Measurements from ENCODE around the gene PSMA1. TPM values are rescaled to one million over a fixed set of nuclear protein-coding genes. Genes with fewer than 3 reads are reported as not detected.

Gene PSMA1
- total and polyA plus RNA-seq, 2 of the 13 experiments (the other 11 are each of a cell fraction or from before 2014, with no cell fraction given) = 188 to 229 TPM

DNA sequence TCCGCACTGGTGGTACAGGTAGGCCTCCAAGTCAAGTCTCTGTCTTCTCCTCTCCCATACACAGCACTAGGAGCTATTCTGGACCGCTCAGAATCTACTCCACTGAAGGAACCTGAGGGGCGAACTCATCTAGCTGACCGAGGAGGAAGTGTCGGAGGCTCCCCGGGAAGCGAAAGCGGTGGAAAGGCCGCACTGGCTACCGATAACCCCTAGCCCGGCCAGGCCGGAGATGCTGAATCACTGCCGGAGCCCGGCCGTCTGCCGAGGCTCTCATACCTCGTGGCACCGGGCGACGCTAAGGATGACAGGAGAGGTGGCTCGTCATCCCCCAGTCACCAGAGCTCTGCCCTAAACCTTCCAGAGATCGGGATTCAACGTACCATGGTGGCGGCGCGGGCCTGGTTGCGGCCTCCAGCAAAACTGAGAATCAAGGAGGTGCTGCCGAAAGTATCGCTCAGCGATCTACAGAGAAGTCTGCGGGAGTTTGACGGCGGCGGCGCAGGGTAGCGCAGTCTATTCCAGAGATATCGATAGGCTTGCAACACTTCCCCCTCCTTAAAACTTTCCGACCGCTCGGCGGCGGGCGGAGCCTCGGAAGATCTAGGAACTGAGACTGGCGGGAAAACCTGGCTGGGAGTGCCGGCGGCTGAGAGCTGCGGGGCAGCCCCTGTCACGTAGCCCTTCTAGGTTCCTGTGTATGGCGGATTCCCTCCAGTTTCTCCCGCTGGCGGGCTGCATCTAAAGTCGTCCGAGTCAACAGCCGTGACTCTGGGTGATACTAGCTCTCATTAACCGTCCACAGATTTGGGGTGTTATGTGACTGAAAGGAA lies at the start of gene PSMA1 (continued):
- TF ChIP-seq JUND (CRISPR knock-in tag; IDR thresholded peaks at IDR 0.05) (0 out of 2 replicates have a peak, but pooled peaks have one; percentile 2), RAD21 (CRISPR knock-in tag; IDR thresholded peaks at IDR 0.05) (no peak; the same call in 1 of the 2 replicates), ZNF609 (CRISPR knock-in tag; IDR thresholded peaks at IDR 0.05; ENCODE audit: borderline replicate concordance) (peak; percentile 48; the same call in 1 of the 2 replicates), ZNF574 (CRISPR knock-in tag; IDR thresholded peaks at IDR 0.05) (peak; percentile 83), ZNF558 (CRISPR knock-in tag; IDR thresholded peaks at IDR 0.05; ENCODE audit: borderline replicate concordance) (no peak; the same call in 1 of the 2 replicates), SUZ12 (IDR thresholded peaks at IDR 0.05; ENCODE audit: low read depth, low read length) (no peak), KDM5B (CRISPR knock-in tag; IDR thresholded peaks at IDR 0.05; ENCODE audit: borderline replicate concordance) (peak; percentile 94), GATAD1 (CRISPR knock-in tag; IDR thresholded peaks at IDR 0.05) (peak; percentile 93), ZC3H4 (CRISPR knock-in tag; IDR thresholded peaks at IDR 0.05; ENCODE audit: borderline replicate concordance) (no peak), NFYB (CRISPR knock-in tag; IDR thresholded peaks at IDR 0.05) (no peak; the same call in none of the 2 replicates), ATF5 (CRISPR knock-in tag; IDR thresholded peaks at IDR 0.05; ENCODE audit: low read depth) (0 out of 2 replicates have a peak, but pooled peaks have one; percentile 52)
- TF ChIP-seq, protein P1, sequence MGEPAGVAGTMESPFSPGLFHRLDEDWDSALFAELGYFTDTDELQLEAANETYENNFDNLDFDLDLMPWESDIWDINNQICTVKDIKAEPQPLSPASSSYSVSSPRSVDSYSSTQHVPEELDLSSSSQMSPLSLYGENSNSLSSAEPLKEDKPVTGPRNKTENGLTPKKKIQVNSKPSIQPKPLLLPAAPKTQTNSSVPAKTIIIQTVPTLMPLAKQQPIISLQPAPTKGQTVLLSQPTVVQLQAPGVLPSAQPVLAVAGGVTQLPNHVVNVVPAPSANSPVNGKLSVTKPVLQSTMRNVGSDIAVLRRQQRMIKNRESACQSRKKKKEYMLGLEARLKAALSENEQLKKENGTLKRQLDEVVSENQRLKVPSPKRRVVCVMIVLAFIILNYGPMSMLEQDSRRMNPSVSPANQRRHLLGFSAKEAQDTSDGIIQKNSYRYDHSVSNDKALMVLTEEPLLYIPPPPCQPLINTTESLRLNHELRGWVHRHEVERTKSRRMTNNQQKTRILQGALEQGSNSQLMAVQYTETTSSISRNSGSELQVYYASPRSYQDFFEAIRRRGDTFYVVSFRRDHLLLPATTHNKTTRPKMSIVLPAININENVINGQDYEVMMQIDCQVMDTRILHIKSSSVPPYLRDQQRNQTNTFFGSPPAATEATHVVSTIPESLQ (CRISPR knock-in tag; conservative IDR thresholded peaks at IDR 0.05) = no peak
- TF ChIP-seq, protein P2, sequence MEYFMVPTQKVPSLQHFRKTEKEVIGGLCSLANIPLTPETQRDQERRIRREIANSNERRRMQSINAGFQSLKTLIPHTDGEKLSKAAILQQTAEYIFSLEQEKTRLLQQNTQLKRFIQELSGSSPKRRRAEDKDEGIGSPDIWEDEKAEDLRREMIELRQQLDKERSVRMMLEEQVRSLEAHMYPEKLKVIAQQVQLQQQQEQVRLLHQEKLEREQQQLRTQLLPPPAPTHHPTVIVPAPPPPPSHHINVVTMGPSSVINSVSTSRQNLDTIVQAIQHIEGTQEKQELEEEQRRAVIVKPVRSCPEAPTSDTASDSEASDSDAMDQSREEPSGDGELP (IDR thresholded peaks at IDR 0.05; ENCODE audit: borderline replicate concordance, low read depth) = 0 out of 2 replicates have a peak, but pooled peaks have one; percentile 22
